Ishikawa (cell line): ENCODE results near the gene TMEM270.
A peak's percentile ranks its signal among the peaks of the same experiment; 100 is the strongest.

Experiments used
- CEBPB ChIP-seq: IDR thresholded peaks from 2 replicates; pipeline ENCODE4 v1.6.1; 2012
- CREB1 ChIP-seq: IDR thresholded peaks from 2 replicates; pipeline ENCODE4 v1.6.1; 2012; ENCODE audit warnings: low read depth
- EGR1 ChIP-seq: IDR thresholded peaks from 2 replicates; pipeline ENCODE4 v1.6.1; 2012
- EP300 ChIP-seq: IDR thresholded peaks from 2 replicates; pipeline ENCODE4 v1.6.1; 2012; ENCODE audit warnings: borderline replicate concordance
- FOXM1 ChIP-seq: IDR thresholded peaks from 2 replicates; pipeline ENCODE4 v1.6.1; 2012; ENCODE audit warnings: low read depth, borderline replicate concordance
- NFIC ChIP-seq: IDR thresholded peaks from 2 replicates; pipeline ENCODE4 v1.6.1; 2012
- RAD21 ChIP-seq: IDR thresholded peaks from 2 replicates; pipeline ENCODE4 v1.6.1; 2012; ENCODE audit warnings: low read depth
- TAF1 ChIP-seq: IDR thresholded peaks from 2 replicates; pipeline ENCODE4 v1.6.1; 2012; ENCODE audit warnings: low read depth, mild to moderate bottlenecking
- TEAD4 ChIP-seq: IDR thresholded peaks from 2 replicates; pipeline ENCODE4 v1.6.1; 2012
- YY1 ChIP-seq: IDR thresholded peaks from 2 replicates; pipeline ENCODE4 v1.6.1; 2012; ENCODE audit warnings: low read depth
- ZBTB7A ChIP-seq: IDR thresholded peaks from 2 replicates; pipeline ENCODE4 v1.6.1; 2012; ENCODE audit warnings: low read depth
- TF ChIP-seq, protein P1 (sequence below): IDR thresholded peaks from 2 replicates; pipeline ENCODE4 v1.6.1; 2012; ENCODE audit warnings: low read depth, mild to moderate bottlenecking
- TF ChIP-seq, protein P2 (sequence below): IDR thresholded peaks from 2 replicates; pipeline ENCODE4 v1.6.1; 2012
- TF ChIP-seq, protein P3 (sequence below): IDR thresholded peaks from 2 replicates; pipeline ENCODE4 v1.6.1; 2012

DNA sequence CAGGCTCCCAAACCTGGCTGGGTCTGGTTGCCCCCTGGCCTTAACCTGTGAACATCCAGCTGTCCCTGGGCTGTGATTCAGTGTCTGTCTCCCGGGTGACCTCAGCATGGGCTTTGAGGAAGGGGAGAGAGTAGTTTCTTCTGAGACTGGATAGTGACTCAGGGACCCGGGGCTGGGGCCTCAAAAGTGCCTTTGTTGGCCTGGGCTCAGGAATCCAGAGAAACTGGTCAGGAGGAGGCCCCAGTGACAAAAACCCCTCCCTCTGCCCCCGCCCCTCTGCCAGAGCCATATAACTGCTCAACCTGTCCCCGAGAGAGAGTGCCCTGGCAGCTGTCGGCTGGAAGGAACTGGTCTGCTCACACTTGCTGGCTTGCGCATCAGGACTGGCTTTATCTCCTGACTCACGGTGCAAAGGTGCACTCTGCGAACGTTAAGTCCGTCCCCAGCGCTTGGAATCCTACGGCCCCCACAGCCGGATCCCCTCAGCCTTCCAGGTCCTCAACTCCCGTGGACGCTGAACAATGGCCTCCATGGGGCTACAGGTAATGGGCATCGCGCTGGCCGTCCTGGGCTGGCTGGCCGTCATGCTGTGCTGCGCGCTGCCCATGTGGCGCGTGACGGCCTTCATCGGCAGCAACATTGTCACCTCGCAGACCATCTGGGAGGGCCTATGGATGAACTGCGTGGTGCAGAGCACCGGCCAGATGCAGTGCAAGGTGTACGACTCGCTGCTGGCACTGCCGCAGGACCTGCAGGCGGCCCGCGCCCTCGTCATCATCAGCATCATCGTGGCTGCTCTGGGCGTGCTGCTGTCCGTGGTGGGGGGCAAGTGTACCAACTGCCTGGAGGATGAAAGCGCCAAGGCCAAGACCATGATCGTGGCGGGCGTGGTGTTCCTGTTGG lies 30.0 kb upstream of the TMEM270 start, which contains the start of gene CLDN4:
- no peak for TF ChIP-seq RAD21
- TF ChIP-seq, protein P1, sequence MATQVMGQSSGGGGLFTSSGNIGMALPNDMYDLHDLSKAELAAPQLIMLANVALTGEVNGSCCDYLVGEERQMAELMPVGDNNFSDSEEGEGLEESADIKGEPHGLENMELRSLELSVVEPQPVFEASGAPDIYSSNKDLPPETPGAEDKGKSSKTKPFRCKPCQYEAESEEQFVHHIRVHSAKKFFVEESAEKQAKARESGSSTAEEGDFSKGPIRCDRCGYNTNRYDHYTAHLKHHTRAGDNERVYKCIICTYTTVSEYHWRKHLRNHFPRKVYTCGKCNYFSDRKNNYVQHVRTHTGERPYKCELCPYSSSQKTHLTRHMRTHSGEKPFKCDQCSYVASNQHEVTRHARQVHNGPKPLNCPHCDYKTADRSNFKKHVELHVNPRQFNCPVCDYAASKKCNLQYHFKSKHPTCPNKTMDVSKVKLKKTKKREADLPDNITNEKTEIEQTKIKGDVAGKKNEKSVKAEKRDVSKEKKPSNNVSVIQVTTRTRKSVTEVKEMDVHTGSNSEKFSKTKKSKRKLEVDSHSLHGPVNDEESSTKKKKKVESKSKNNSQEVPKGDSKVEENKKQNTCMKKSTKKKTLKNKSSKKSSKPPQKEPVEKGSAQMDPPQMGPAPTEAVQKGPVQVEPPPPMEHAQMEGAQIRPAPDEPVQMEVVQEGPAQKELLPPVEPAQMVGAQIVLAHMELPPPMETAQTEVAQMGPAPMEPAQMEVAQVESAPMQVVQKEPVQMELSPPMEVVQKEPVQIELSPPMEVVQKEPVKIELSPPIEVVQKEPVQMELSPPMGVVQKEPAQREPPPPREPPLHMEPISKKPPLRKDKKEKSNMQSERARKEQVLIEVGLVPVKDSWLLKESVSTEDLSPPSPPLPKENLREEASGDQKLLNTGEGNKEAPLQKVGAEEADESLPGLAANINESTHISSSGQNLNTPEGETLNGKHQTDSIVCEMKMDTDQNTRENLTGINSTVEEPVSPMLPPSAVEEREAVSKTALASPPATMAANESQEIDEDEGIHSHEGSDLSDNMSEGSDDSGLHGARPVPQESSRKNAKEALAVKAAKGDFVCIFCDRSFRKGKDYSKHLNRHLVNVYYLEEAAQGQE = peak; percentile 53
- TF ChIP-seq, protein P2, sequence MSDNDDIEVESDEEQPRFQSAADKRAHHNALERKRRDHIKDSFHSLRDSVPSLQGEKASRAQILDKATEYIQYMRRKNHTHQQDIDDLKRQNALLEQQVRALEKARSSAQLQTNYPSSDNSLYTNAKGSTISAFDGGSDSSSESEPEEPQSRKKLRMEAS = peak; percentile 77
- peak; percentile 71 for TF ChIP-seq TEAD4
- TF ChIP-seq TAF1 = peak; percentile 71
- TF ChIP-seq CEBPB = no peak
- TF ChIP-seq NFIC = peak; percentile 67
- TF ChIP-seq, protein P3, sequence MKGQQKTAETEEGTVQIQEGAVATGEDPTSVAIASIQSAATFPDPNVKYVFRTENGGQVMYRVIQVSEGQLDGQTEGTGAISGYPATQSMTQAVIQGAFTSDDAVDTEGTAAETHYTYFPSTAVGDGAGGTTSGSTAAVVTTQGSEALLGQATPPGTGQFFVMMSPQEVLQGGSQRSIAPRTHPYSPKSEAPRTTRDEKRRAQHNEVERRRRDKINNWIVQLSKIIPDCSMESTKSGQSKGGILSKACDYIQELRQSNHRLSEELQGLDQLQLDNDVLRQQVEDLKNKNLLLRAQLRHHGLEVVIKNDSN = 0 out of 2 replicates have a peak, but pooled peaks have one; percentile 4
- TF ChIP-seq YY1 = peak; percentile 71; the same call in 1 of the 2 replicates
- TF ChIP-seq EP300 = peak; percentile 61; the same call in 1 of the 2 replicates
- no peak for TF ChIP-seq ZBTB7A
- TF ChIP-seq CREB1 = no peak
- TF ChIP-seq EGR1 = no peak
- no peak for TF ChIP-seq FOXM1
